KMS-11 (cell line): Measurements from ENCODE around the gene NOXO1.
A peak's percentile ranks its signal among the peaks of the same experiment; 100 is the strongest.

Experiments used
- H2AFZ ChIP-seq: fragments of 200-600 bp; sonication (generic); 2 replicates; pipeline ENCODE4 v1.6.1; 2016; ENCODE audit warnings: antibody characterized with exemption, mixed run types, low read depth
- H3K27ac ChIP-seq: fragments of 200-600 bp; sonication (generic); 2 replicates; pipeline ENCODE4 v1.6.1; 2016; ENCODE audit warnings: mild to moderate bottlenecking, mixed run types
- H3K27me3 ChIP-seq: fragments of 200-600 bp; sonication (generic); 2 replicates; pipeline ENCODE4 v1.6.1; 2017; ENCODE audit warnings: mild to moderate bottlenecking, low read depth, mixed run types, moderate library complexity; ENCODE audit not compliant: insufficient read depth
- H3K36me3 ChIP-seq: fragments of 200-600 bp; sonication (generic); 2 replicates; pipeline ENCODE4 v1.6.1; 2017; ENCODE audit warnings: mild to moderate bottlenecking, mixed run types; ENCODE audit not compliant: insufficient read depth
- H3K4me1 ChIP-seq: fragments of 200-600 bp; sonication (generic); 2 replicates; pipeline ENCODE4 v1.6.1; 2016; ENCODE audit warnings: mild to moderate bottlenecking, low read depth, mixed run types; ENCODE audit not compliant: poor library complexity, severe bottlenecking
- H3K4me2 ChIP-seq: fragments of 200-600 bp; sonication (generic); 2 replicates; pipeline ENCODE4 v1.7.0; 2016; ENCODE audit warnings: mild to moderate bottlenecking, mixed run types
- H3K4me3 ChIP-seq: fragments of 200-600 bp; sonication (generic); IDR thresholded peaks from 2 replicates; pipeline ENCODE4 v1.6.1; 2017; ENCODE audit warnings: low read depth, low read length, mixed read lengths; ENCODE audit not compliant: insufficient read depth
- H3K79me2 ChIP-seq: fragments of 200-600 bp; sonication (generic); 2 replicates; pipeline ENCODE4 v1.6.1; 2016; ENCODE audit warnings: low read depth, mixed run types; ENCODE audit not compliant: insufficient read depth
- H3K9ac ChIP-seq: fragments of 200-600 bp; sonication (generic); 2 replicates; pipeline ENCODE4 v1.6.1; 2016; ENCODE audit warnings: mild to moderate bottlenecking, mixed run types
- H4K20me1 ChIP-seq: fragments of 200-600 bp; sonication (generic); 2 replicates; pipeline ENCODE4 v1.6.1; 2016; ENCODE audit warnings: mild to moderate bottlenecking, mixed run types; ENCODE audit not compliant: insufficient read depth
- CTCF ChIP-seq: fragments of 200-600 bp; sonication (generic); conservative IDR thresholded peaks from 2 replicates; pipeline ENCODE4 v1.6.1; 2017; ENCODE audit warnings: low read depth, mild to moderate bottlenecking, antibody characterized with exemption, low read length, moderate library complexity, mixed read lengths

Gene NOXO1

GRCh38 chr16:1989209-1990100 is 8.2 kb upstream of the NOXO1 start, which contains the start of gene SYNGR3:
TSS of gene SYNGR3 (plus strand) at chr16:1989970. CDS start at chr16:1990103, 133 bp downstream.
- Histone ChIP-seq H3K27ac (no peak within 1 kb of the TSS), H3K27me3 (peaks cover 5% of the 10 kb centered on the region), H3K4me2 (peak within 1 kb of the TSS; percentile 47), H2AFZ (peak within 1 kb of the TSS; percentile 54), H3K4me1 (peaks cover 30% of the 10 kb centered on the region), H3K36me3 (no peaks in the 10 kb centered on the region), H3K9ac (no peak within 1 kb of the TSS), H3K4me3 (no peak within 1 kb of the TSS), H3K79me2 (no peaks in the 10 kb centered on the region), H4K20me1 (no peaks in the 10 kb centered on the region)
- TF ChIP-seq CTCF: no peak

GRCh38 chr16:1987198-1987597 is 5.9 kb upstream of the NOXO1 start:
- no peaks in the 10 kb centered on the region for H4K20me1 ChIP-seq
- peaks cover 10% of the 10 kb centered on the region for H3K27me3 ChIP-seq
- no peaks in the 10 kb centered on the region for H3K36me3 ChIP-seq
- H3K4me3 ChIP-seq: no peak overlapping the region
- H3K79me2 ChIP-seq: no peaks in the 10 kb centered on the region
- H3K4me2 ChIP-seq: no peak overlapping the region
- H3K9ac ChIP-seq: no peak overlapping the region
- no peak overlapping the region for H3K27ac ChIP-seq
- TF ChIP-seq CTCF: no peak
- no peak overlapping the region for H2AFZ ChIP-seq
- H3K4me1 ChIP-seq: peaks cover 31% of the 10 kb centered on the region

DNA sequence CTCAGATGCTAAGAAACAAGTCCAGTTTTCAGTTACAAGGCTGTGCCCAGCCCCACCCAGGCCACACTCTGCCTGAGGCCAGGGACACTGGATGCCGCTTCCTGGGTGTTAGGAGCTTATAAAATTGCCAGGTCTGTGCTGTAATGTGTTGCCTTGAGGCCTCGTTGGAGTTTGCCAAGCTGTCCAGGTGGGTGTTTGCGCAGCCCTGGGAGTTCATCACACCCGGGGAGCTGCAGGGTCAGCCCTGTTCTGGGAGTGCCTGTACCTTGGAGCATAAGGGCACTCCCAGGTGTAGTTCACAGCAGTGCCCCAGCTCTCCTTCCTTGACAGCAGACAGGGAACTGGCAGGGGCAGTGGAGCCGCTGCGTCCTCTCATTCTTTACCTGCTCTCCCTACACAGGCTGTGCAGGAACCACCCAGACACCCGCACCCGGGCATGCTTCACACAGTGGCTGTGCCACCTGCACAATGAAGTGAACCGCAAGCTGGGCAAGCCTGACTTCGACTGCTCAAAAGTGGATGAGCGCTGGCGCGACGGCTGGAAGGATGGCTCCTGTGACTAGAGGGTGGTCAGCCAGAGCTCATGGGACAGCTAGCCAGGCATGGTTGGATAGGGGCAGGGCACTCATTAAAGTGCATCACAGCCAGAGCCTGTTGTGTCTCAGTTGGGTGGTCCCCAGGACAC is 4.3 kb upstream of the NOXO1 start:
- Histone ChIP-seq H4K20me1 (no peaks in the 10 kb centered on the region), H3K27ac (no peak overlapping the region), H3K27me3 (peaks cover 5% of the 10 kb centered on the region), H3K4me2 (peak overlapping the region; percentile 85), H3K4me3 (no peak overlapping the region), H3K36me3 (no peaks in the 10 kb centered on the region), H2AFZ (no peak overlapping the region), H3K79me2 (no peaks in the 10 kb centered on the region), H3K4me1 (peaks cover 37% of the 10 kb centered on the region), H3K9ac (no peak overlapping the region)
- no peak for TF ChIP-seq CTCF

GRCh38 chr16:1984347-1985225 is 3.3 kb upstream of the NOXO1 start:
- no peak overlapping the region for H3K27ac ChIP-seq
- TF ChIP-seq CTCF: no peak
- H3K4me1 ChIP-seq: peaks cover 37% of the 10 kb centered on the region
- no peaks in the 10 kb centered on the region for H4K20me1 ChIP-seq
- peak overlapping the region; percentile 71 for H3K9ac ChIP-seq
- peaks cover 5% of the 10 kb centered on the region; the same call in 1 of the 2 replicates for H3K27me3 ChIP-seq
- no peaks in the 10 kb centered on the region for H3K36me3 ChIP-seq
- H3K79me2 ChIP-seq: no peaks in the 10 kb centered on the region
- peak overlapping the region; percentile 85 for H3K4me2 ChIP-seq
- H3K4me3 ChIP-seq: no peak overlapping the region
- H2AFZ ChIP-seq: peak overlapping the region; percentile 55
